Type B pancreatic cell (in vitro differentiated cells): ENCODE measurements around the gene ACO2. TPM values are rescaled to one million over a fixed set of nuclear protein-coding genes. Genes with fewer than 3 reads are reported as not detected.

ENCODE experiments used
- DNase-seq: peaks from one replicate; pipeline ENCODE4 v3.0.0; 2021; ENCODE audit warnings: mixed read lengths; ENCODE audit not compliant: unreplicated experiment; ENCODE audit errors: extremely low spot score
- H3K27ac Mint-ChIP-seq: 2 replicates; pipeline ENCODE4 v1.8.0; 2021; ENCODE audit warnings: mild to moderate bottlenecking, mixed read lengths
- H3K27me3 Mint-ChIP-seq: 2 replicates; pipeline ENCODE4 v1.8.0; 2021; ENCODE audit warnings: mixed read lengths
- H3K36me3 Mint-ChIP-seq: 2 replicates; pipeline ENCODE4 v1.8.0; 2021; ENCODE audit warnings: mixed read lengths
- H3K4me1 Mint-ChIP-seq: one replicate; pipeline ENCODE4 v1.8.0; 2021; ENCODE audit warnings: mixed read lengths; ENCODE audit not compliant: unreplicated experiment
- H3K4me3 Mint-ChIP-seq: 2 replicates; pipeline ENCODE4 v1.8.0; 2021; ENCODE audit warnings: mild to moderate bottlenecking, mixed read lengths
- H3K9me3 Mint-ChIP-seq: 2 replicates; pipeline ENCODE4 v1.8.0; 2021; ENCODE audit warnings: mixed read lengths
- total RNA-seq: library from RNA; stranded (reverse); gene quantifications from 2 replicates; pipeline ENCODE4 v1.2.1, GENCODE V29; 2021; ENCODE audit warnings: low replicate concordance
- TF ChIP-seq, protein P1 (sequence below): fragments of 200-600 bp; sonication (generic); conservative IDR thresholded peaks from 2 replicates; pipeline ENCODE4 v1.5.0; 2021; ENCODE audit warnings: antibody characterized with exemption, mild to moderate bottlenecking

The ACO2 gene
- total RNA-seq, 1 donor from 2014 or later, result 107 TPM

DNA sequence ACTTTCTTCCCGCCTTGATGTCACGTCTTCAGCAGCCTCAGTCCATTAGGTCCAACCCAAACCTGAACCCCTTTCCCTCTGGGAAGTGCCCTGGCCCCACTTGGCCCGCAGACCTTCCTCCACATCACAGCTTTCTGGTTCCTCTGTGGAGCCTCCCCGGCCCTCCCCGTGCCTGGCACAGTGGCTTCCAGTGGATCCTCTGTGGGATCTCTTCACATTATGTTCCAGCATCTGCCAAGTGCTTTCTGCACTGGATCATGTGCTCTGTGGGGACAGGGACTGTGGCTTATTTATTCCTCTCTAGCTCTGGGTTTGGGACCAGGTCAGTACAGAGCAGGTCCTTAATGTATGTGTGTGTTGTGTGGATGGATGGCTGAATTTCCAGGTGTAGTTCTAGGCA is 44.5 kb downstream of the ACO2 start:
- Mint-ChIP-seq H3K4me1 (peaks cover 20% of the 10 kb centered on the region), H3K9me3 (no peaks in the 10 kb centered on the region), H3K27ac (peak overlapping the region; percentile 89), H3K36me3 (peaks cover 24% of the 10 kb centered on the region), H3K4me3 (peak overlapping the region; percentile 54), H3K27me3 (no peaks in the 10 kb centered on the region)
- TF ChIP-seq, protein P1, sequence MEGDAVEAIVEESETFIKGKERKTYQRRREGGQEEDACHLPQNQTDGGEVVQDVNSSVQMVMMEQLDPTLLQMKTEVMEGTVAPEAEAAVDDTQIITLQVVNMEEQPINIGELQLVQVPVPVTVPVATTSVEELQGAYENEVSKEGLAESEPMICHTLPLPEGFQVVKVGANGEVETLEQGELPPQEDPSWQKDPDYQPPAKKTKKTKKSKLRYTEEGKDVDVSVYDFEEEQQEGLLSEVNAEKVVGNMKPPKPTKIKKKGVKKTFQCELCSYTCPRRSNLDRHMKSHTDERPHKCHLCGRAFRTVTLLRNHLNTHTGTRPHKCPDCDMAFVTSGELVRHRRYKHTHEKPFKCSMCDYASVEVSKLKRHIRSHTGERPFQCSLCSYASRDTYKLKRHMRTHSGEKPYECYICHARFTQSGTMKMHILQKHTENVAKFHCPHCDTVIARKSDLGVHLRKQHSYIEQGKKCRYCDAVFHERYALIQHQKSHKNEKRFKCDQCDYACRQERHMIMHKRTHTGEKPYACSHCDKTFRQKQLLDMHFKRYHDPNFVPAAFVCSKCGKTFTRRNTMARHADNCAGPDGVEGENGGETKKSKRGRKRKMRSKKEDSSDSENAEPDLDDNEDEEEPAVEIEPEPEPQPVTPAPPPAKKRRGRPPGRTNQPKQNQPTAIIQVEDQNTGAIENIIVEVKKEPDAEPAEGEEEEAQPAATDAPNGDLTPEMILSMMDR, result no peak
- DNase-seq, result no peak

DNA sequence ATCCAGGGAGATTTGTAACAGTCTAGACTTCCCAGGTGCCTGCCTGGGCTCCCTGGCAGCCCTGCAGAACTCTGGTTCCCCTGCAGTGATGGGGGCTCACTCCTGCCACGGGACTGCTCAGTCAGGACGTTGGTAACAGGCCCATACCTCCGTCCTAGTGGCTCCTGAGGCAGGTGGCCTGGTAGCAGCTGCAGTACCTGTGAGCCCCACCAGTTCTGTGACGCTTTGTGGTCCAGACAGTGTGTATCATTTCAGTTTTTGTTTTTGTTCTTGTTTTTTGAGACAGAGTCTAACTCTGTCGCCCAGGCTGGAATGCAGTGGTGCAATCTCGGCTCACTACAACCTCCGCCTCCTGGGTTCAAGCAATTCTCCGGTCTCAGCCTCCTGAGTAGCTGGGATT is 47.5 kb downstream of the ACO2 start:
- no peak overlapping the region for H3K27ac Mint-ChIP-seq
- no peak overlapping the region for H3K4me3 Mint-ChIP-seq
- no peaks in the 10 kb centered on the region for H3K9me3 Mint-ChIP-seq
- no peaks in the 10 kb centered on the region for H3K27me3 Mint-ChIP-seq
- peaks cover 18% of the 10 kb centered on the region for H3K36me3 Mint-ChIP-seq
- no peak for DNase-seq
- TF ChIP-seq, protein P1, result no peak
- H3K4me1 Mint-ChIP-seq, result peaks cover 20% of the 10 kb centered on the region

DNA sequence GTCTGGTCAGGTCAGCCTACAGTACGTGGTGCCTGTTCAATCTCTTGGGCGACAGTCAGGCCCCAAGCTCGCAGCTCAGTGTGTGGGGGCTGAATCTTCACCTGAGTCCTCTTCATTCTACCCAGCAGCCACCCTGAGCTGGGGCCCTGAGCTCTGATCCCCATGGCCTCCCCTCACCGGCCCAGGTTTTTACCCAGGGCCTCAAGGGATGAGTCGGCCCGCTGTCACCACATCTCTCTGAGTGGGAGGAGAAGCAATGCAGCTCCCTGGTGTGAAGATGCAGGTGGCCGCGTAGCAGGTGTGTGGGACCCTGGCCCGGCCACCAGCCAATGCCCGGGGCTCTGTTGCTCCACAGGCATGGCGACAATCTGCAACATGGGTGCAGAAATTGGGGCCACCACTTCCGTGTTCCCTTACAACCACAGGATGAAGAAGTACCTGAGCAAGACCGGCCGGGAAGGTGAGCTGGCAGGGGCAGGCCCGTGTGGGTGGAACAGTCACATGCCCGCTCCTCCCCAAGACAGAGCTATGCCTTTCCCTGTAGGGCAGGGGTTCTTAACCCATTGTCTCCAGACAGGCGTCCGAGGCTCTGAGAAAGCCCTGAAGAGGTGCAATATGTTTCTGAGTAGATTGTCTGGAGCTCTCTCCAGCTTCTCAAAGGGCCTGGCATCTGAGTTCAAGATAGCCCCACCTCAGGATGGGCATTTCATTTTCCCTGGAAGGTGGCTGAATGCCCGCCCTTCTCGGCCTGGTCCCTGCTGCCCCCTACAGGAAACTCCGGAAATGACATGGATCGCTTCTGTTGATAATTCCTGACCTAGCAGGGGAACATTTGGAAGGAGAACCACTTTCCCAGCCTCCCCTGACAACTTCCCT is 48.5 kb downstream of the ACO2 start:
- peaks cover 14% of the 10 kb centered on the region for H3K36me3 Mint-ChIP-seq
- H3K27me3 Mint-ChIP-seq, result no peaks in the 10 kb centered on the region
- no peak overlapping the region for H3K27ac Mint-ChIP-seq
- H3K4me1 Mint-ChIP-seq, result peaks cover 14% of the 10 kb centered on the region
- TF ChIP-seq, protein P1, result peak; percentile 94
- H3K9me3 Mint-ChIP-seq, result no peaks in the 10 kb centered on the region
- DNase-seq, result peak; percentile 80
- H3K4me3 Mint-ChIP-seq, result no peak overlapping the region

DNA sequence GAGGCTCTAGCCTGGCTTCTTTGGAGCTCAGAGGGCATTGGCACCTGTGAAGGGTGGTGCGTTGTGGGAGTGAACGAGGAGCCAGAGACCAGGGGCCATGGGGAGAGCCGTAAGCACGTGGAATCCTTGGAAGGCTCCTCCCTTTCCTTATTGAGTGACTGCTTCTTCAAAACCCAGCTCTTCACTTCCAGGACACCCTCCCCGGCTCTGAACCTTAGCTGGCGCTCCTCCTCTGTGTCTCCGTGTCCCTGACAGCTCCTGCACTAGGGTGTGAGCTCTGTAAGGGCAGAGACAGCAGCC is 49.1 kb downstream of the ACO2 start:
- Mint-ChIP-seq H3K27ac (no peak overlapping the region), H3K4me3 (no peak overlapping the region)

DNA sequence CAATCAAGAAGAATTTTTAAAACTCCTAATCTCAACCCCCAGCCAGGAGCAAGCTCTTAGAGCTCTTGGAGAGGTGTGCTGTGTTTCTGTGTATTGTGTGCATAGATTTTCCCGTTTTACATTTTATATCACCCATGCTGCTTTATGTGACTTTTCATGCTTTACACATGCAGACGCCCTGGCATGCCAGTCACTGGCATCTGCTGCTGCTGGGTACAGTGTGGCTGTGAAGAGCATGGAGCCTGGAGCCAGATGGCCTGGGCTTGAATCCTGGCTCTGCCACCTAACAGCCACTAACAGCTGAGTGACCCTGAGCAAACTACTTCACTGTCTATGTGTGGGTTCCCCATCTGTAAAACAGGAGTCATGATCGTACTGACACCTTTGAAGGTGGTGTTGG is 52.2 kb downstream of the ACO2 start:
- Mint-ChIP-seq H3K36me3 (peaks cover 5% of the 10 kb centered on the region), H3K4me1 (no peaks in the 10 kb centered on the region), H3K27me3 (no peaks in the 10 kb centered on the region)

More for the DNA sequence above, 49.1 kb downstream of the ACO2 start:
- peaks cover 11% of the 10 kb centered on the region for H3K36me3 Mint-ChIP-seq
- peaks cover 8% of the 10 kb centered on the region for H3K4me1 Mint-ChIP-seq
- no peak for DNase-seq
- H3K27me3 Mint-ChIP-seq, result no peaks in the 10 kb centered on the region
- H3K9me3 Mint-ChIP-seq, result no peaks in the 10 kb centered on the region
- TF ChIP-seq, protein P1, result peak; percentile 40

More for the DNA sequence above, 52.2 kb downstream of the ACO2 start:
- DNase-seq, result no peak
- TF ChIP-seq, protein P1, result no peak
- Mint-ChIP-seq H3K4me3 (no peak overlapping the region), H3K27ac (no peak overlapping the region), H3K9me3 (no peaks in the 10 kb centered on the region)
